Body of pancreas (tissue), 4 donors: ENCODE measurements around the gene C3orf18.

Source experiments
- CTCF ChIP-seq, 7 experiments: fragments of 450-650 bp in 4 of 7; fragments of 200-600 bp in 3 of 7; sonication (generic) in 3 of 7; IDR thresholded peaks; one replicate each; pipeline ENCODE4 v1.5.1; 2016 to 2019; ENCODE audit warnings: antibody characterized with exemption in 7 of 7
- POLR2A ChIP-seq, 3 donors: fragments of 450-650 bp; IDR thresholded peaks; one replicate each; pipeline ENCODE4 v1.6.1; 2016; ENCODE audit warnings: antibody characterized with exemption in 3 of 3, mild to moderate bottlenecking in 2 of 3

- TF ChIP-seq CTCF (IDR thresholded peaks at IDR 0.05) = peak in 6 of 7 experiments; percentile 12 to 48 (median 35)
- TF ChIP-seq POLR2A (IDR thresholded peaks at IDR 0.05) = peak; percentile 83 to 92 (median 87)
Observed at GRCh38 chr3:50611464-50612233, 44.1 kb upstream of the C3orf18 start, which contains the start of gene CISH.
